ENCODE results near the gene DOCK3. TPM values are rescaled to one million over a fixed set of nuclear protein-coding genes. Genes with fewer than 3 reads are reported as not detected.

DOCK3 gene
- total RNA-seq, 4 donors from 2014 or later: 5.5 to 10.0 (median 8.7) TPM

DNA sequence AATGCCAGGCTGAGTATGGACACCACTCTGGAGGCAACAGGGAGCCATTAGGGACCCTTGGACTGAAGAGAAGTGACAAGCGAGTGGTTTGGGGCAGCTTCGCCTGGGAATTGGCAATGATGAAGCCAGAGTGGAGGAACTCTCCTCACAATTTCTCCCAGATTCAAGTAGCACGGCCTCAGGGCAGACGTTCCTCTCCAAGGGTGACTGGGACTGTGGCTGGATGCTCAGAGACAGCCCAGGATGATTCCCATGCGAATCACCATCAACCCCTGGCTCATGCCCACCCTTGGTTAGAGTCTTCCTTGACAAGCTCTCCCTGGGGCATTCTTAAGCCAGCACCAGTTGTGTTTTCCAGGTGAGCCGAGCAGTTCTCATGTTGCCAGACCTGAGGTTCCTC lies 16.3 kb upstream of the DOCK3 start:
- no peak overlapping the region for H3K27ac ChIP-seq
- no peaks in the 10 kb centered on the region for H3K27me3 ChIP-seq
- no peak overlapping the region for H3K4me3 ChIP-seq
- TF ChIP-seq, protein P1, sequence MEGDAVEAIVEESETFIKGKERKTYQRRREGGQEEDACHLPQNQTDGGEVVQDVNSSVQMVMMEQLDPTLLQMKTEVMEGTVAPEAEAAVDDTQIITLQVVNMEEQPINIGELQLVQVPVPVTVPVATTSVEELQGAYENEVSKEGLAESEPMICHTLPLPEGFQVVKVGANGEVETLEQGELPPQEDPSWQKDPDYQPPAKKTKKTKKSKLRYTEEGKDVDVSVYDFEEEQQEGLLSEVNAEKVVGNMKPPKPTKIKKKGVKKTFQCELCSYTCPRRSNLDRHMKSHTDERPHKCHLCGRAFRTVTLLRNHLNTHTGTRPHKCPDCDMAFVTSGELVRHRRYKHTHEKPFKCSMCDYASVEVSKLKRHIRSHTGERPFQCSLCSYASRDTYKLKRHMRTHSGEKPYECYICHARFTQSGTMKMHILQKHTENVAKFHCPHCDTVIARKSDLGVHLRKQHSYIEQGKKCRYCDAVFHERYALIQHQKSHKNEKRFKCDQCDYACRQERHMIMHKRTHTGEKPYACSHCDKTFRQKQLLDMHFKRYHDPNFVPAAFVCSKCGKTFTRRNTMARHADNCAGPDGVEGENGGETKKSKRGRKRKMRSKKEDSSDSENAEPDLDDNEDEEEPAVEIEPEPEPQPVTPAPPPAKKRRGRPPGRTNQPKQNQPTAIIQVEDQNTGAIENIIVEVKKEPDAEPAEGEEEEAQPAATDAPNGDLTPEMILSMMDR (IDR thresholded peaks at IDR 0.05): no peak
- TF ChIP-seq POLR2A (IDR thresholded peaks at IDR 0.05) (no peak), POLR2AphosphoS5 (IDR thresholded peaks at IDR 0.05) (no peak), EP300 (IDR thresholded peaks at IDR 0.05) (no peak)
- no peaks in the 10 kb centered on the region for H3K9me3 ChIP-seq
- no peak for ATAC-seq
- H3K36me3 ChIP-seq: no peaks in the 10 kb centered on the region
- WGBS, 2 donors (ENCODE audit: low coverage in 1 of 2): 94 to 100% methylated on average over 1 to 2 of the region's 6 CpGs
- H3K4me1 ChIP-seq: no peaks in the 10 kb centered on the region

DNA sequence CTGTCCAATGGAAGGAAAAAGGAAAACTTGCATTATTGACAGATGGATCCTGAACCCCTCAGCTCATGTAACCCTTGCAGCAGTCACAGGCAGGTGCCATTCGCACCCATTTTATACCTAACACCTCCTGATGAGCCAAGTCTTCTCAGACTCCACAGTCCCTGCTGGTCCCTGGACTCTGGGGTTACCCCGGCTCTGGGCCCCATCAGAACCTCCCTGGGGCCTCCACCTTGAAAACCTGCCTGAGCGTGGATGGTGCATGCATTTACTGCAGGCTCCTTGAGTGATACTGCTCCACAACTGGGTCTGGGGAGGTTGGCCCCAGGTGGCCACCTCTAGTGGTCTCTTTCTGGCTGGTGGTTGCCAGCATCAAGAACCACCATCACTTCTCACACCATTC lies 15.9 kb upstream of the DOCK3 start:
- Histone ChIP-seq H3K9me3 (no peaks in the 10 kb centered on the region), H3K27ac (no peak overlapping the region), H3K4me3 (no peak overlapping the region), H3K4me1 (no peaks in the 10 kb centered on the region), H3K36me3 (no peaks in the 10 kb centered on the region), H3K27me3 (no peaks in the 10 kb centered on the region)
- 100% methylated on average over 2 of the region's 3 CpGs; no CpG with 5 or more reads in 1 of the 2 donors for WGBS, 2 donors (ENCODE audit: low coverage in 1 of 2)
- no peak for ATAC-seq
- TF ChIP-seq POLR2AphosphoS5 (IDR thresholded peaks at IDR 0.05): no peak
- TF ChIP-seq POLR2A (IDR thresholded peaks at IDR 0.05): no peak
- no peak for TF ChIP-seq EP300 (IDR thresholded peaks at IDR 0.05)
- TF ChIP-seq, protein P1 (IDR thresholded peaks at IDR 0.05): no peak

GRCh38 chr3:50660386-50660785 lies 14.3 kb upstream of the DOCK3 start:
- Histone ChIP-seq H3K4me1 (no peaks in the 10 kb centered on the region), H3K27ac (no peak overlapping the region), H3K9me3 (no peaks in the 10 kb centered on the region), H3K36me3 (no peaks in the 10 kb centered on the region), H3K4me3 (no peak overlapping the region), H3K27me3 (no peaks in the 10 kb centered on the region)
- no peak for ATAC-seq
- no peak for TF ChIP-seq POLR2A (IDR thresholded peaks at IDR 0.05)
- TF ChIP-seq EP300 (IDR thresholded peaks at IDR 0.05): no peak
- TF ChIP-seq, protein P1 (IDR thresholded peaks at IDR 0.05): no peak
- TF ChIP-seq POLR2AphosphoS5 (IDR thresholded peaks at IDR 0.05): no peak
- 86% methylated on average over 3 to 4 of the region's 10 CpGs for WGBS, 2 donors (ENCODE audit: low coverage in 1 of 2)

DNA sequence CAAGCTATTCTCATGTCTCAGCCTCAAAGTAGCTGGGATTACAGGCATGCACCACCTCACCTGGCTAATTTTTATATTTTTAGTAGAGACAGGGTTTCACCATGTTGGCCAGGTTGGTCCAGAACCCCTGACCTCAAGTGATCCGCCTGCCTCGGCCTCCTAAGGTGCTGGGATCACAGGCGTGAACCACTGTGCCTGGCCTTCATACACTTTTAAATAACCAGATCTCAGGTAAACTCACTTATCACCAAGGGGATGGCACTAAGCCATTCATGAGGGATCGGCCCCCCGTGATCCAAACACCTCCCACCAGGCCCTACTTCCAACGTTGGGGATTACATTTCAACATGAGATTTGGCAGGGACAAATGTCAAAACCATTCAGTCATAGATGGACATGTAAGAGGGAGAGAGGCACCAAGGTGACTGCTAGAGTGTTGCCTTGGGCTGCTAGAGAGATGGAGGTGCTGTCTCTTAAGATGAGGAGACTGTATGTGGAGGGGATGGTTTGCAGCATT lies 13.3 kb upstream of the DOCK3 start:
- Histone ChIP-seq H3K4me1 (no peaks in the 10 kb centered on the region), H3K9me3 (no peaks in the 10 kb centered on the region), H3K4me3 (no peak overlapping the region), H3K27me3 (no peaks in the 10 kb centered on the region), H3K27ac (no peak overlapping the region), H3K36me3 (no peaks in the 10 kb centered on the region)
- no peak for ATAC-seq
- TF ChIP-seq EP300 (IDR thresholded peaks at IDR 0.05): no peak
- no peak for TF ChIP-seq POLR2AphosphoS5 (IDR thresholded peaks at IDR 0.05)
- no peak for TF ChIP-seq POLR2A (IDR thresholded peaks at IDR 0.05)
- TF ChIP-seq, protein P1 (IDR thresholded peaks at IDR 0.05): no peak
- 80 to 81% methylated on average over 1 to 5 of the region's 6 CpGs for WGBS, 2 donors (ENCODE audit: low coverage in 1 of 2)

DNA sequence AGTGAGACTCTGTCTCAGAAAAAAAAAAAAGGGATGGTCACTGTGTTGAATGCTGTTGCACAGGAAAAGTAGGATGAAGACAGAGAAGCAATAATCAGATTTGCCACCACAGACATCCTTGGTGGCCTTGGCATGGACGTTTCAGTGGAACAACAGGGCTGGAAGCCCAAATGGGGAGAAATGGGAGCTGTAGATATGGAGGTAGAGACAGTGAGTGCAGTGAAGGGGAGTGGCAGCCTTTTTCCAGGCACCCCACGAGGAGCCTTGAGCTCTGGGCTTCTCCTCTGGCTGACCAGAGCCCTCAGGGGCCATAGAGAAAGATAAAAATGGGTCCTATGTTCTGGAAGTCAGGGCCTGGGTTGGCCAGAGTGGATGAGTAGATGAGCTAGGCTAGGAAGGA lies 12.3 kb upstream of the DOCK3 start:
- TF ChIP-seq POLR2A (IDR thresholded peaks at IDR 0.05) (no peak), EP300 (IDR thresholded peaks at IDR 0.05) (no peak), POLR2AphosphoS5 (IDR thresholded peaks at IDR 0.05) (no peak)
- TF ChIP-seq, protein P1 (IDR thresholded peaks at IDR 0.05): no peak
- no peak overlapping the region for H3K27ac ChIP-seq
- H3K4me1 ChIP-seq: no peaks in the 10 kb centered on the region
- WGBS, 2 donors (ENCODE audit: low coverage in 1 of 2): 25 to 45% methylated on average over 2 of the region's 2 CpGs
- no peaks in the 10 kb centered on the region for H3K27me3 ChIP-seq
- no peaks in the 10 kb centered on the region for H3K36me3 ChIP-seq
- H3K4me3 ChIP-seq: no peak overlapping the region
- ATAC-seq: no peak
- H3K9me3 ChIP-seq: no peaks in the 10 kb centered on the region

Measured in gastroesophageal sphincter (tissue), 4 donors.